H9 (cell line): ENCODE results near the gene ACSF3. TPM values are rescaled to one million over a fixed set of nuclear protein-coding genes. Genes with fewer than 3 reads are reported as not detected.

ENCODE experiments used
- DNase-seq: peaks from one replicate; pipeline ENCODE4 v3.0.0-alpha.2; 2017
- H2AFZ ChIP-seq: one replicate; pipeline ENCODE4 v1.6.1; 2013; ENCODE audit warnings: mild to moderate bottlenecking, low read length, control low read depth, moderate library complexity
- H2AK5ac ChIP-seq: 2 replicates; pipeline ENCODE4 v1.6.1; 2013; ENCODE audit warnings: low read length, control low read depth, mixed read lengths; ENCODE audit not compliant: insufficient read length
- H2BK120ac ChIP-seq: one replicate; pipeline ENCODE4 v1.6.1; 2013; ENCODE audit warnings: low read depth, mild to moderate bottlenecking, low read length, control low read depth, inconsistent platforms; ENCODE audit not compliant: poor library complexity, severe bottlenecking
- H2BK12ac ChIP-seq: 2 replicates; pipeline ENCODE4 v1.6.1; 2013; ENCODE audit warnings: low read length, control low read depth, mixed read lengths, low read depth; ENCODE audit not compliant: insufficient read length
- H2BK15ac ChIP-seq: 2 replicates; pipeline ENCODE4 v1.6.1; 2013; ENCODE audit warnings: low read depth, low read length, control low read depth
- H2BK20ac ChIP-seq: one replicate; pipeline ENCODE4 v1.6.1; 2013; ENCODE audit warnings: low read depth, mild to moderate bottlenecking, low read length, control low read depth, inconsistent platforms; ENCODE audit not compliant: poor library complexity, severe bottlenecking
- H2BK5ac ChIP-seq: 2 replicates; pipeline ENCODE4 v1.6.1; 2013; ENCODE audit warnings: low read length, control low read depth, mixed read lengths; ENCODE audit not compliant: insufficient read length
- H3K14ac ChIP-seq: 2 replicates; pipeline ENCODE4 v1.6.1; 2013; ENCODE audit warnings: low read length, control low read depth; ENCODE audit not compliant: insufficient read depth
- H3K18ac ChIP-seq: 2 replicates; pipeline ENCODE4 v1.6.1; 2013; ENCODE audit warnings: low read depth, mild to moderate bottlenecking, mixed read lengths, low read length, control low read depth; ENCODE audit not compliant: insufficient read length
- H3K23ac ChIP-seq: 2 replicates; pipeline ENCODE4 v1.6.1; 2013; ENCODE audit warnings: low read length, control low read depth, mixed read lengths, low read depth; ENCODE audit not compliant: insufficient read length
- H3K23me2 ChIP-seq: 2 replicates; pipeline ENCODE4 v1.6.1; 2013; ENCODE audit warnings: low read depth, mild to moderate bottlenecking, mixed read lengths, low read length, control low read depth; ENCODE audit not compliant: insufficient read length, poor library complexity, severe bottlenecking
- H3K27ac ChIP-seq: 2 replicates; pipeline ENCODE4 v1.5.1; 2013; ENCODE audit warnings: low read length, control low read depth, mixed read lengths, low read depth; ENCODE audit not compliant: insufficient read length
- H3K27me3 ChIP-seq: 2 replicates; pipeline ENCODE4 v1.6.1; 2013; ENCODE audit warnings: low read length, control low read depth, inconsistent platforms; ENCODE audit not compliant: insufficient read depth
- H3K4ac ChIP-seq: 2 replicates; pipeline ENCODE4 v1.6.1; 2013; ENCODE audit warnings: low read depth, mild to moderate bottlenecking, control low read depth, inconsistent platforms, low read length, moderate library complexity
- H3K4me1 ChIP-seq: 2 replicates; pipeline ENCODE4 v1.6.1; 2013; ENCODE audit warnings: low read length, control low read depth, inconsistent platforms; ENCODE audit not compliant: insufficient read depth
- H3K4me2 ChIP-seq: 2 replicates; pipeline ENCODE4 v1.6.1; 2013; ENCODE audit warnings: low read length, control low read depth, mixed read lengths; ENCODE audit not compliant: insufficient read length, insufficient read depth
- H3K56ac ChIP-seq: 2 replicates; pipeline ENCODE4 v1.6.1; 2013; ENCODE audit warnings: low read depth, mild to moderate bottlenecking, mixed read lengths, low read length, control low read depth; ENCODE audit not compliant: insufficient read length
- H3K79me1 ChIP-seq: 2 replicates; pipeline ENCODE4 v1.6.1; 2013; ENCODE audit warnings: low read depth, mild to moderate bottlenecking, moderate library complexity, low read length, control low read depth, inconsistent platforms; ENCODE audit not compliant: insufficient read depth, poor library complexity, severe bottlenecking
- H3K79me2 ChIP-seq: 2 replicates; pipeline ENCODE4 v1.6.1; 2013; ENCODE audit warnings: low read length, control low read depth, inconsistent platforms; ENCODE audit not compliant: insufficient read depth
- H3K9ac ChIP-seq: 2 replicates; pipeline ENCODE4 v1.6.1; 2013; ENCODE audit warnings: low read length, control low read depth, mixed read lengths; ENCODE audit not compliant: insufficient read length; ENCODE audit errors: extremely low read depth
- H3K9me3 ChIP-seq: one replicate; pipeline ENCODE4 v1.6.1; 2013; ENCODE audit warnings: low read depth, low read length, inconsistent platforms; ENCODE audit not compliant: control insufficient read depth
- H3T11ph ChIP-seq: one replicate; pipeline ENCODE4 v1.6.1; 2013; ENCODE audit warnings: mild to moderate bottlenecking, low read length, control low read depth, inconsistent platforms
- H4K20me1 ChIP-seq: one replicate; pipeline ENCODE4 v1.6.1; 2013; ENCODE audit not compliant: control insufficient read depth, insufficient read length, insufficient read depth
- H4K5ac ChIP-seq: 2 replicates; pipeline ENCODE4 v1.6.1; 2013; ENCODE audit warnings: low read depth, mild to moderate bottlenecking, mixed read lengths, low read length, control low read depth; ENCODE audit not compliant: insufficient read length
- H4K8ac ChIP-seq: replicated peaks from 2 replicates; pipeline ENCODE4 v1.6.1; 2013; ENCODE audit warnings: low read length, control low read depth, mixed read lengths, low read depth; ENCODE audit not compliant: insufficient read length
- H4K91ac ChIP-seq: 2 replicates; pipeline ENCODE4 v1.6.1; 2013; ENCODE audit warnings: low read depth, mild to moderate bottlenecking, moderate library complexity, mixed read lengths, low read length, control low read depth; ENCODE audit not compliant: insufficient read length
- H3K27ac Mint-ChIP-seq, 3 experiments: 2 replicates in 2 of 3; 3 replicates in 1 of 3; pipeline ENCODE4 v1.8.0; 2020 to 2021; ENCODE audit warnings: mixed read lengths in 3 of 3, mild to moderate bottlenecking in 1 of 3, moderate library complexity in 1 of 3
- H3K27me3 Mint-ChIP-seq: 2 replicates; pipeline ENCODE4 v1.8.0; 2021; ENCODE audit warnings: low read depth, mild to moderate bottlenecking, moderate library complexity, mixed read lengths
- H3K36me3 Mint-ChIP-seq, 3 experiments: 2 replicates in 2 of 3; 3 replicates in 1 of 3; pipeline ENCODE4 v1.8.0; 2020 to 2021; ENCODE audit warnings: low read depth in 3 of 3, mixed read lengths in 3 of 3; ENCODE audit not compliant: insufficient read depth in 1 of 3
- H3K4me1 Mint-ChIP-seq, 2 experiments: 2 replicates each; pipeline ENCODE4 v1.8.0; 2020; ENCODE audit warnings: mixed read lengths in 2 of 2
- H3K4me3 Mint-ChIP-seq, 2 experiments: 2 replicates in 1 of 2; 3 replicates in 1 of 2; pipeline ENCODE4 v1.8.0; 2020 to 2021; ENCODE audit warnings: mild to moderate bottlenecking in 2 of 2, mixed read lengths in 2 of 2, moderate library complexity in 1 of 2
- H3K9me3 Mint-ChIP-seq, 2 experiments: 2 replicates in 1 of 2; 3 replicates in 1 of 2; pipeline ENCODE4 v1.8.0; 2020; ENCODE audit warnings: mild to moderate bottlenecking in 2 of 2, mixed read lengths in 2 of 2, moderate library complexity in 1 of 2
- CTCF ChIP-seq: fragments of 200-600 bp; sonication (generic); conservative IDR thresholded peaks from 3 replicates; pipeline ENCODE4 v1.8.0; 2021; ENCODE audit warnings: antibody characterized with exemption, mild to moderate bottlenecking
- WGBS: extraction: QIAGEN DNeasy Blood & Tissue Kit; methylation state at CpG from one replicate; pipeline ENCODE4 v1.1.7; 2013; ENCODE audit warnings: missing lambda C conversion rate, low lambda C conversion rate, mixed read lengths; ENCODE audit not compliant: insufficient read length; ENCODE audit errors: extremely low coverage; 5-methylcytosine and 5-hydroxymethylcytosine counted together
- total RNA-seq: library from RNA; stranded (reverse); gene quantifications from 2 replicates; pipeline ENCODE4 v1.2.1, GENCODE V29; 2021

ACSF3 gene
- total RNA-seq, 1 experiment from 2014 or later = 31.3 TPM

- Histone ChIP-seq H3K79me2 (no peaks in the 10 kb centered on the region), H3K18ac (no peak overlapping the region), H2BK15ac (no peak overlapping the region), H4K20me1 (peaks cover 2% of the 10 kb centered on the region), H3K79me1 (no peaks in the 10 kb centered on the region), H3K4me1 (no peaks in the 10 kb centered on the region), H2AFZ (no peak overlapping the region), H2AK5ac (no peak overlapping the region), H3K27ac (no peak overlapping the region), H3K4ac (no peak overlapping the region), H4K91ac (no peak overlapping the region), H3K56ac (no peak overlapping the region), H3T11ph (no peak overlapping the region), H2BK120ac (no peak overlapping the region), H2BK12ac (no peak overlapping the region), H2BK20ac (no peak overlapping the region), H3K23me2 (no peaks in the 10 kb centered on the region), H3K14ac (no peak overlapping the region), H4K8ac (no peak overlapping the region), H3K23ac (no peak overlapping the region), H4K5ac (no peak overlapping the region), H3K4me2 (no peak overlapping the region), H2BK5ac (no peak overlapping the region), H3K9me3 (no peaks in the 10 kb centered on the region), H3K27me3 (no peaks in the 10 kb centered on the region), H3K9ac (no peak overlapping the region)
- H3K4me3 Mint-ChIP-seq = no peak overlapping the region
- no peak for TF ChIP-seq CTCF
- H3K27ac Mint-ChIP-seq = no peak overlapping the region
- no peaks in the 10 kb centered on the region for H3K4me1 Mint-ChIP-seq
- no peaks in the 10 kb centered on the region for H3K27me3 Mint-ChIP-seq
- H3K36me3 Mint-ChIP-seq = peaks cover 17 to 47% (median 46%) of the 10 kb centered on the region in 3 experiments
- no peaks in the 10 kb centered on the region for H3K9me3 Mint-ChIP-seq
- no CpG with 5 or more reads among the region's 5 CpGs for WGBS
- no peak for DNase-seq
Measured at GRCh38 chr16:89108416-89108815, 14.8 kb downstream of the ACSF3 start.
